Vagina (tissue), 2 donors: ENCODE results near the gene NUP155.

Experiments used
- CTCF ChIP-seq, 3 experiments: fragments of 450-650 bp in 2 of 3; fragments of 200-600 bp in 1 of 3; sonication (generic) in 1 of 3; IDR thresholded peaks; one replicate each; pipeline ENCODE4 v1.5.1; 2017 to 2019; ENCODE audit warnings: antibody characterized with exemption in 3 of 3, mild to moderate bottlenecking in 2 of 3, moderate library complexity in 2 of 3
- POLR2A ChIP-seq, 2 donors: fragments of 450-650 bp; IDR thresholded peaks; one replicate each; pipeline ENCODE4 v1.6.1; 2017; ENCODE audit warnings: antibody characterized with exemption in 2 of 2, mild to moderate bottlenecking in 2 of 2, moderate library complexity in 2 of 2

- no peak for TF ChIP-seq CTCF (IDR thresholded peaks at IDR 0.05)
- TF ChIP-seq POLR2A (IDR thresholded peaks at IDR 0.05): no peak
Measured at GRCh38 chr5:37249815-37250164, 121.1 kb downstream of the NUP155 start.
